Measurements from ENCODE around the gene RTF2. TPM values are rescaled to one million over a fixed set of nuclear protein-coding genes. Genes with fewer than 3 reads are reported as not detected.

The RTF2 gene
- total RNA-seq, 2 experiments from 2014 or later, result 63.6 to 72.7 TPM

- no peaks in the 10 kb centered on the region for H3K36me3 ChIP-seq (ENCODE audit: insufficient read depth, low read length)
- H3K9me2 ChIP-seq (ENCODE audit: insufficient read depth, low read length), result no peaks in the 10 kb centered on the region
- DNase-seq (ENCODE audit: low spot score), result no peak
- TF ChIP-seq CTCF (conservative IDR thresholded peaks at IDR 0.05; ENCODE audit: low read length) (no peak), EZH2phosphoT487 (IDR thresholded peaks at IDR 0.05; ENCODE audit: borderline replicate concordance, low read depth, low read length) (no peak)
- H3K4me2 ChIP-seq (ENCODE audit: low read length), result no peak overlapping the region
- H3K79me2 ChIP-seq (ENCODE audit: insufficient read depth, low read depth, low read length), result no peaks in the 10 kb centered on the region
- H3K27ac ChIP-seq (ENCODE audit: low read depth, low read length, poor library complexity, severe bottlenecking), result no peak overlapping the region
- H4K20me1 ChIP-seq (ENCODE audit: insufficient read depth, low read length), result no peaks in the 10 kb centered on the region
- no peak overlapping the region for H2AFZ ChIP-seq (ENCODE audit: low read length)
- intact Hi-C loops (cut with micrococcal nuclease; ENCODE audit: unreplicated experiment), result no loop called here
- no peak overlapping the region for H3K4me3 ChIP-seq (ENCODE audit: low read depth, low read length, poor library complexity, severe bottlenecking)
- H3K9me3 ChIP-seq (ENCODE audit: low read length), result no peaks in the 10 kb centered on the region
- no TSS peak for BruUV-seq (replicated peaks)
- H3K4me1 ChIP-seq (ENCODE audit: insufficient read depth, low read length, poor library complexity, severe bottlenecking), result no peaks in the 10 kb centered on the region
- ChIA-PET POLR2A (interaction anchor here (1.4 kb wide), 1 partner anchor 11 kb away, joined by 4 read pairs; no protein-coding TSS in a partner anchor), CTCF (ENCODE audit: unreplicated experiment) (no interaction called here)
These were observed 97.1 kb downstream of the RTF2 start for GRCh38 chr20:56565511-56565910.

DNA sequence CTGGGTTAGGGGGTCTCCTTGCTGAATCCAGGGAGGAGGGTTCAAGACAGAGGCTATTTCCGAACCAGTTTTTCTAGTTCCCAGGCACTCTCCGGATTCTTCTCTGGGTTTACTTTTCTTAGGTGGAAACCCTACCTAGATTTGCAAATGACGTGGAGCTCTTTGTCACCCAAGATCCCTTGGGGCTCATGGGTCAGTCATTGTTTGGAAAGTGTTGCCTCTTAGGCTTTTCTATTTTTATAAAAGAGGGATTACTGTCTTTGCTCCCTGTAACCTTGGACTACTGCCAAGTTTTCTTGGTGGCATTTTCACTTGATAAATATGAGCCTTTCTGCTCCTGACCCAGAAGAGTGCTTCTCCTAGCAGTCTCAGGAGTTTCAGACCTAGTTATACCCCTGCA, 98.2 kb downstream of the RTF2 start:
- CTCF ChIA-PET (ENCODE audit: unreplicated experiment), result no interaction called here
- no peak overlapping the region for H3K4me2 ChIP-seq (ENCODE audit: low read length)
- BruUV-seq (replicated peaks), result no TSS peak

More for the DNA sequence above, 98.2 kb downstream of the RTF2 start:
- POLR2A ChIA-PET, result no interaction called here
- Histone ChIP-seq H2AFZ (ENCODE audit: low read length) (no peak overlapping the region), H3K4me3 (ENCODE audit: low read depth, low read length, poor library complexity, severe bottlenecking) (no peak overlapping the region), H4K20me1 (ENCODE audit: insufficient read depth, low read length) (no peaks in the 10 kb centered on the region), H3K9me2 (ENCODE audit: insufficient read depth, low read length) (no peaks in the 10 kb centered on the region), H3K36me3 (ENCODE audit: insufficient read depth, low read length) (no peaks in the 10 kb centered on the region), H3K79me2 (ENCODE audit: insufficient read depth, low read depth, low read length) (no peaks in the 10 kb centered on the region), H3K4me1 (ENCODE audit: insufficient read depth, low read length, poor library complexity, severe bottlenecking) (no peaks in the 10 kb centered on the region), H3K27ac (ENCODE audit: low read depth, low read length, poor library complexity, severe bottlenecking) (no peak overlapping the region), H3K9me3 (ENCODE audit: low read length) (no peaks in the 10 kb centered on the region)
- no peak for DNase-seq (ENCODE audit: low spot score)
- TF ChIP-seq EZH2phosphoT487 (IDR thresholded peaks at IDR 0.05; ENCODE audit: borderline replicate concordance, low read depth, low read length) (no peak), CTCF (conservative IDR thresholded peaks at IDR 0.05; ENCODE audit: low read length) (no peak)
- intact Hi-C loops (cut with micrococcal nuclease; ENCODE audit: unreplicated experiment), result no loop called here

Small RNAs within 50 kb of the gene (small RNA-seq; reads per million reads assigned to genes)
- not detected for gene RPL39P

Other genes starting within 250 kb of the RTF2 start
- gene MC3R, start 219.9 kb upstream of the RTF2 start, total RNA-seq (2014; rRNA removed; shearing (Covaris generic)), result not detected in 2 replicates
- gene MC3R, start 219.9 kb upstream of the RTF2 start, total RNA-seq (2022), result not detected in 2 replicates
- gene FAM210B, start 109.7 kb upstream of the RTF2 start, total RNA-seq (2014; rRNA removed; shearing (Covaris generic)), result 0.13 and 0.19 TPM in 2 replicates
- 1.1 and 1.3 TPM in 2 replicates for gene FAM210B, start 109.7 kb upstream of the RTF2 start, total RNA-seq (2022)
- gene AURKA, start 76.4 kb upstream of the RTF2 start, total RNA-seq (2014; rRNA removed; shearing (Covaris generic)), result 55.5 and 63.2 TPM in 2 replicates
- gene AURKA, start 76.4 kb upstream of the RTF2 start, total RNA-seq (2022), result 97.1 and 105 TPM in 2 replicates
- 38.5 and 52.1 TPM in 2 replicates for gene CSTF1, start 76.0 kb upstream of the RTF2 start, total RNA-seq (2014; rRNA removed; shearing (Covaris generic))
- 51.6 and 56.0 TPM in 2 replicates for gene CSTF1, start 76.0 kb upstream of the RTF2 start, total RNA-seq (2022)
- gene CASS4, start 56.4 kb upstream of the RTF2 start, total RNA-seq (2014; rRNA removed; shearing (Covaris generic)), result 0.05 TPM in 1 of 2 replicates, not detected in the other
- gene CASS4, start 56.4 kb upstream of the RTF2 start, total RNA-seq (2022), result 0.15 and 0.18 TPM in 2 replicates
- 0.82 TPM in 1 of 2 replicates, not detected in the other for gene FAM209A, start 56.1 kb downstream of the RTF2 start, total RNA-seq (2014; rRNA removed; shearing (Covaris generic))
- gene FAM209A, start 56.1 kb downstream of the RTF2 start, total RNA-seq (2022), result 0.70 TPM in 1 of 2 replicates, not detected in the other
- gene FAM209B, start 64.6 kb downstream of the RTF2 start, total RNA-seq (2014; rRNA removed; shearing (Covaris generic)), result not detected in 2 replicates
- gene FAM209B, start 64.6 kb downstream of the RTF2 start, total RNA-seq (2022), result not detected in 2 replicates
- gene TFAP2C, start 160.7 kb downstream of the RTF2 start, total RNA-seq (2014; rRNA removed; shearing (Covaris generic)), result not detected in 2 replicates
- gene TFAP2C, start 160.7 kb downstream of the RTF2 start, total RNA-seq (2022), result not detected in 2 replicates

Measured in OCI-LY7 (cell line).